Measurements from ENCODE around the gene CCDC178.

The CCDC178 gene

DNA sequence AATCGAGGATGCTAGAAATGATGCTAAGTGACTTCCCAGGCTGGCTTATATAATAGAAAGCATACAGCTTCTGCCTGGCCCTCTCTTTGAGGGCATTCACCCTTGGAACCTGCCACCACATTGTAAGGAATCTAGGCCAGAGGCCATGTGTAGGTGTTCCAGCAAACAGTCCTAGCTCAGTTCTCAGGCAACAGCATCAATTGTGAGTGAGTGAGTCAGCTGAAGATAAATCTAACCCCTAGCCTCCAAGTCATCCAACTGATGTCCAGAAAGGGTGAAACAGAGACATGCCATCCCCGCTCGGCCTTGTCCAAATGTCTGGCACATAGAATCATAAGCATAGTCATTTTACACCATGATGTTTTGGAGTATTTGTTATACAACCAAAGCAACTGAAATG is 343.4 kb downstream of the CCDC178 start:
- Mint-ChIP-seq H3K36me3 (ENCODE audit: low read depth) (no peaks in the 10 kb centered on the region), H3K4me1 (ENCODE audit: low read depth) (no peaks in the 10 kb centered on the region), H3K27ac (no peak overlapping the region)

DNA sequence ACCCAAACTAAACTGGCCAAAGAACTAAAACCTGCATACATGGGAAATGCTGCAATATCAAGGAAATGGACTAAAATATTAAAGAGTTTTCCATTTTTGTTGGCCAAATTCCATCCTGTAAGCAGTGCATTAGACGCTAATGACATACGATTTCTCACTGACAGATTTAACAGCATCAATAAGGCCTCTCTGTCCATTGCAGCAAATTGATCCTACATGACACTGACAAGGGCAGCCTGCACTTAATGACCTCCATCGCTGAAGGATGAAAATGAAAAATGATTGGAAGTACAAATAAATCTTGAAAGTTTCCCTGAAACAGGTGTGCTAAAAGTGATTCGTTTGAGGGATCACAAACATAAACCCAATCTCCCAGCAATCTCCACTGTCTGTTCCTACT is 350.1 kb downstream of the CCDC178 start:
- Mint-ChIP-seq H3K27ac (no peak overlapping the region), H3K36me3 (ENCODE audit: low read depth) (no peaks in the 10 kb centered on the region), H3K4me1 (ENCODE audit: low read depth) (no peaks in the 10 kb centered on the region), H3K4me3 (no peak overlapping the region), H3K9me3 (no peaks in the 10 kb centered on the region), H3K27me3 (ENCODE audit: low read depth) (no peaks in the 10 kb centered on the region)

More for the DNA sequence above, 343.4 kb downstream of the CCDC178 start:
- Mint-ChIP-seq H3K9me3 (peaks cover 3% of the 10 kb centered on the region), H3K27me3 (ENCODE audit: low read depth) (no peaks in the 10 kb centered on the region), H3K4me3 (no peak overlapping the region)

DNA sequence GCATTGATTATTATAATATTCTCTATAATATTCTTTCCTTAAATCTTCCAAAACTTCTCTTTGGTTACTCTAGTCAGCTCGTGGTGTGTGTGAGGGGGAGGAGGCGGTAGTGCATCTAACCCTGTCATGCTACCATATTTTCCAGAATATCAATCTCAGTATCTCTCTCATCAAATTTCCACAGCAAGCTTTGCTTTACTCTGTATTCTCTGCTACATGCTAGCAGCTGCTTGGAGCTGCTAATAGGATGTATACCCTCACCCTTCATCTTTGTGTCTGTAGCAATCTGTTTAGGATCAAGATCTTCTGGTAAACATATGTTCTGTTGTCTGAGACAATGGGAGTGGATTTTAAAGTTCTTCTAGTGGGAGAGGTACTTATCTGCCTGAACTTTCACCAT is 363.9 kb downstream of the CCDC178 start:
- Mint-ChIP-seq H3K27me3 (ENCODE audit: low read depth) (no peaks in the 10 kb centered on the region), H3K4me1 (ENCODE audit: low read depth) (no peaks in the 10 kb centered on the region), H3K9me3 (no peaks in the 10 kb centered on the region), H3K36me3 (ENCODE audit: low read depth) (no peaks in the 10 kb centered on the region), H3K27ac (no peak overlapping the region), H3K4me3 (no peak overlapping the region)

DNA sequence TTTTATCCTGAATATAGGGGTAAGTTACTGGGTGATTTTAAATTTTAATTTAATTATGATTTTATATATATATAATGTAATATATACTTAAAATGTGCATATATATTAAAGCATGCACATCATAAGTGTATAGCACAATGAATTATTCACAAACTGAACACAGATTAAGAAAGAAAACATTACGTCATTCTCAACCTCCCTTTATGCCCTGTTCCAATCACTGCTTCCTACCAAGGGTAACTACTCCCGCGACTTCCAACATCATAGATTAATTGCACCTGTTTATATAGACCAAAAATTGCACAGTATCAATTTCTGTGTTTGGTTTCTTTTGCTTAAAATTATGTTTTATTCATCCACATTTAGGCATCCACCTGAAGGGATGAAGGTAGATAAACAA is 366.4 kb downstream of the CCDC178 start:
- no peak overlapping the region for H3K4me3 Mint-ChIP-seq
- H3K4me1 Mint-ChIP-seq (ENCODE audit: low read depth), result no peaks in the 10 kb centered on the region
- H3K9me3 Mint-ChIP-seq, result no peaks in the 10 kb centered on the region

DNA sequence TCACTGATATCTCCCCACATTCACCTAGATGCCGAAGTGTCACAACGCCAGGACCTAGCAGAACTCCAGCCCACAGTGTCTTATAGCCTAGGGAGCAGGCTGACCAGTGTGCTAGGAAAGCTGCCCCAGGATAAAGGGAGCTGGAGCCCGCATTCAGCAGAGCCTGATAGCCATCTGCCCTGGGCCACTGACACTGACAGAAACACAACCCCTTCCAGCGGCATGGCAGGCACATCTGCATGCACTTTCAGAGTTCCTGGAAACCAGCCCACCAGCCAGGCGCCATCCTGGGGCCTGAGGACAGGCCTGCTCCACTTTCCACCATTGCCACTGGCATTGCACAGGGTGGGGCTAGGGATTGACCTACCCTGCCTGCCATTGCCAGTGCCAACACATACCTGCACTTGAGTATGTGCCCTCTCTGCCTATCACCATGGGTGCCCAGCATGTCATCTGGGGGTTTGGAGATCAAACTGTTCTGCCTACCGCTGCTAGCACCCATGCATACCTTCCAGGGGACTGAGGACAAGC is 377.6 kb downstream of the CCDC178 start:
- no peaks in the 10 kb centered on the region for H3K27me3 Mint-ChIP-seq (ENCODE audit: low read depth)
- peaks cover 6% of the 10 kb centered on the region for H3K9me3 Mint-ChIP-seq
- no peaks in the 10 kb centered on the region for H3K4me1 Mint-ChIP-seq (ENCODE audit: low read depth)
- no peak overlapping the region for H3K27ac Mint-ChIP-seq
- H3K4me3 Mint-ChIP-seq, result no peak overlapping the region
- no peaks in the 10 kb centered on the region for H3K36me3 Mint-ChIP-seq (ENCODE audit: low read depth)

More for the DNA sequence above, 366.4 kb downstream of the CCDC178 start:
- Mint-ChIP-seq H3K27me3 (ENCODE audit: low read depth) (no peaks in the 10 kb centered on the region), H3K36me3 (ENCODE audit: low read depth) (no peaks in the 10 kb centered on the region), H3K27ac (no peak overlapping the region)

DNA sequence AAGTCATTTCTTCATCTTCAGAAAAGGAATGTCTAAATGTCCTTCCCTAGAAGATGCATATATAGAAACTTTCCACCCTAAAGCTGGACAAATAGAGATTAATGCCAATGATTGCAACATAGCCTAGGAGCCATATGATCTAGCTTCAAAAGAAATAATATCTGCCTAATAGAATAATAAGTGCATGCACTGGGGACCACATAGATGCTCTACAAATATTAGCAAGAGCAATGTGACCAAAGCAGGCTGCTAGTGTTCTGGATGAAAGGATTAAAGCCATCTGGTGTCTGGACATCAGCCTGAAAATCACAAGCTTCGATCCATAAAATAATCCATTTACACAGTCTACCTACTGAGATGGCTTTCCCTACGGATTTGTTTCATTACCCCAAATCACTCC is 387.6 kb downstream of the CCDC178 start:
- Mint-ChIP-seq H3K36me3 (ENCODE audit: low read depth) (no peaks in the 10 kb centered on the region), H3K27me3 (ENCODE audit: low read depth) (no peaks in the 10 kb centered on the region), H3K27ac (no peak overlapping the region), H3K9me3 (peaks cover 4% of the 10 kb centered on the region), H3K4me1 (ENCODE audit: low read depth) (no peaks in the 10 kb centered on the region), H3K4me3 (no peak overlapping the region)

DNA sequence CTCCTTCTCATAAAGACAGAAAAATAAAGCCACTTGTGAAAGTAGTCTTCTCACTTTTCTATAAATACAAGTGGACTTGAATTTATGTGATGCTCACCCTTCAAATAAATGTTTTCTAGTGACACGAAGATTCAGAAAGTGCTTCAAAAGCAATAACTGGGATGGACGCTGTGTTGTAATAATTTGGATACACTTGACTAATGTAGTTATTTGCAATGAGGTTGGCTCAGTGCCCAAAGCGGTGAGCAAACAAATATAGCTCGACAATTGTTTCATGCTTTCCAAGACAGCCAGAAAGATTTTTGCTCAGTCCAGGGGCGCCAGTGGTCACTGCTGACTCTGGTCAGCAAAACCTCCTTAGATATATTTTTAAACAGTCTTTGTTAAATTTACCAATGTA is 389.1 kb downstream of the CCDC178 start:
- Mint-ChIP-seq H3K4me1 (ENCODE audit: low read depth) (no peaks in the 10 kb centered on the region), H3K9me3 (peaks cover 3% of the 10 kb centered on the region), H3K4me3 (no peak overlapping the region), H3K27ac (no peak overlapping the region), H3K27me3 (ENCODE audit: low read depth) (no peaks in the 10 kb centered on the region), H3K36me3 (ENCODE audit: low read depth) (no peaks in the 10 kb centered on the region)

DNA sequence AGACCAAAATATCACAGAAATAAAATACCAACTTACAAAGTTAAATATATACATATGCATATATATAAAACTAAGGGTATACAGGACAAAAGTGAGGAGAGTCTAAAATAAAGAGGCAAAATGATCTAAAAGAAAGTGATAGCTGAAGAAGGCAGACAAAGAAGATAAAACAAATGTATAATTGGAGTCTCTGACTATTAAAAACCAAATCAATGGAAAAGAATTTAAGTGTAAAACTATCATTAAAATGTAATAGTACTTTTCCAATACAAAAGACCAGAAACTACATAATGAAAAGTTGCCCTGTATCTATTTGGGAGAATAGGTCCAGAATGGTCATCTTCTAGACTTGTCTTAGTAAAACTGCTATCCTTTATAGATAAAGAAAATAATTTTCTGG is 400.3 kb downstream of the CCDC178 start:
- no peaks in the 10 kb centered on the region for H3K36me3 Mint-ChIP-seq (ENCODE audit: low read depth)
- no peaks in the 10 kb centered on the region for H3K4me1 Mint-ChIP-seq (ENCODE audit: low read depth)
- H3K27me3 Mint-ChIP-seq (ENCODE audit: low read depth), result no peaks in the 10 kb centered on the region
- no peak overlapping the region for H3K27ac Mint-ChIP-seq
- H3K4me3 Mint-ChIP-seq, result no peak overlapping the region
- peaks cover 16% of the 10 kb centered on the region for H3K9me3 Mint-ChIP-seq

DNA sequence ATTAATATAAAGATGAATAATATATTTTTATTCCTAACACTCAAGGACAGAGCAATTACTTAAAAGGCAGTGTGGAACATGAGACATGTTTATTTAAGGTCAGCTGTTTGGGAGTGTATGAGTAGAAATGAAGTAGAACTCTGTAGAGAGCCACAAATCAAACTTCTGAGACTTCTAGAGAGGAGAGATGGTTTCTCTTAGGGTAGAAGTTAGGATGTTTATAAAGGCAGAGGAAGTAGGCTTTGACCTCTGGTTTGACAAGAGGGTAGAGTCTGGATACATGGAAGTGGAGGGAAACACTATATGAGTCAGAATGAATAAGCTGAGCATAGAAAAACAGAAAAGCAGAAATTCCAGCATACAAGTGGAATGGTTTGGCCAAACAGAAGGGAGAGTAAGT is 405.6 kb downstream of the CCDC178 start:
- Mint-ChIP-seq H3K4me1 (ENCODE audit: low read depth) (no peaks in the 10 kb centered on the region), H3K27me3 (ENCODE audit: low read depth) (no peaks in the 10 kb centered on the region), H3K9me3 (peaks cover 16% of the 10 kb centered on the region), H3K36me3 (ENCODE audit: low read depth) (no peaks in the 10 kb centered on the region), H3K4me3 (no peak overlapping the region), H3K27ac (no peak overlapping the region)

DNA sequence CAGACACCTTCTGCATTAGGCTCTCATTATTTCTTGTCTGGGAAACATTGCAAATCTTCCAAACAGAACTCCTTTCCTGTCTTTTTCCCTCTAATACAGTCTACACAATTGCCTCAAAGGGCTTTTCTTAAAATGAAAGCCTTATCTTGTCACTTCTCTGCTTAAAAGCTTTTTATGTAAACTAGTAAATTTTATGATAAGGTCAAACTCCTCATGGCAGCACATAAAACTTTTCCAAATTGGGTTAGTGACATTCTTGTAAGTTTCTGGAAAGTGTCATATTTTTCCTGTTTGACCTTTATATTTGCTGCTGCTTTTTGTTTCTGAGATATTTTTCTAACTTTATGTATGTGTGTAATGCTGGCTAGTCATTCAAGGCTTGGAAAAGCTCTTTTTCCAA is 406.3 kb downstream of the CCDC178 start:
- no peak overlapping the region for H3K4me3 Mint-ChIP-seq
- no peaks in the 10 kb centered on the region for H3K36me3 Mint-ChIP-seq (ENCODE audit: low read depth)
- no peaks in the 10 kb centered on the region for H3K27me3 Mint-ChIP-seq (ENCODE audit: low read depth)
- no peak overlapping the region for H3K27ac Mint-ChIP-seq
- H3K4me1 Mint-ChIP-seq (ENCODE audit: low read depth), result no peaks in the 10 kb centered on the region
- H3K9me3 Mint-ChIP-seq, result peaks cover 15% of the 10 kb centered on the region

DNA sequence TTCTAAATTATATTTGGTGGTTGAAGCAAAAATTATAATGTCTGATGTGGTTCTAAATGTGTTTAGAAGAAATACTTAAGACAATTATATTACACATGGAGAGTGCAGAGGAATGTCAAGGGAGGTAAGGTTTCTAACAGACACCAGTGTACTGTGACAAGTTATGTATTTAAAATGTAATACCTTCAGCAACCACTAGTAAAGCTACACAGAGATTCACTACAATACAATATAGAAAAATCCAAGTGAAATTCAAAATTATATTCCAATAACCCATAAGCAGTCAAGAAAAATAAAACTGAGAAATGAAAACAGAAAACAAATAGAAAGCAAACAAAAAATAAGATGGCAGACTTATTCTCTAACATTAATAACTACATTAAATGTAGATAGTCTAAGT is 418.2 kb downstream of the CCDC178 start:
- Mint-ChIP-seq H3K4me3 (no peak overlapping the region), H3K36me3 (ENCODE audit: low read depth) (no peaks in the 10 kb centered on the region), H3K4me1 (ENCODE audit: low read depth) (no peaks in the 10 kb centered on the region), H3K9me3 (no peaks in the 10 kb centered on the region), H3K27me3 (ENCODE audit: low read depth) (no peaks in the 10 kb centered on the region), H3K27ac (no peak overlapping the region)

DNA sequence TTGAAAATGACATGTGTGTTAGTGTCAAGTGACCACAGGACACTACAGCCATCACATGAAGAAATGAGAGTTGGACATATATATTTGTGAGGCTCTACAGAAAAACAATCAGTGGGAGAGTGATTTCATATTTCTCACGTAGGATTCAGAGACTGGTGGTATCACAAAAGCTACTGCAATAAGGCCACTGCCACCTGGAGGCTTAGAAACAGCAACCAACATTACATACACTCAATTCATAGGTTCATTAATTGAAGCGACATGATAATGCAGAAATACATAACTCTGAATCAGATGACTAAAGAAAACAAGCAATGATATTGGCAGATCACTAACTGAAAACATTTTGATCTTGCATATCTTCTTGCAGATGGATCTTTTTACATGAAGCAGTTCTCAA is 419.6 kb downstream of the CCDC178 start:
- no peaks in the 10 kb centered on the region for H3K4me1 Mint-ChIP-seq (ENCODE audit: low read depth)
- H3K36me3 Mint-ChIP-seq (ENCODE audit: low read depth), result no peaks in the 10 kb centered on the region
- H3K4me3 Mint-ChIP-seq, result no peak overlapping the region
- no peak overlapping the region for H3K27ac Mint-ChIP-seq
- no peaks in the 10 kb centered on the region for H3K9me3 Mint-ChIP-seq
- H3K27me3 Mint-ChIP-seq (ENCODE audit: low read depth), result no peaks in the 10 kb centered on the region

DNA sequence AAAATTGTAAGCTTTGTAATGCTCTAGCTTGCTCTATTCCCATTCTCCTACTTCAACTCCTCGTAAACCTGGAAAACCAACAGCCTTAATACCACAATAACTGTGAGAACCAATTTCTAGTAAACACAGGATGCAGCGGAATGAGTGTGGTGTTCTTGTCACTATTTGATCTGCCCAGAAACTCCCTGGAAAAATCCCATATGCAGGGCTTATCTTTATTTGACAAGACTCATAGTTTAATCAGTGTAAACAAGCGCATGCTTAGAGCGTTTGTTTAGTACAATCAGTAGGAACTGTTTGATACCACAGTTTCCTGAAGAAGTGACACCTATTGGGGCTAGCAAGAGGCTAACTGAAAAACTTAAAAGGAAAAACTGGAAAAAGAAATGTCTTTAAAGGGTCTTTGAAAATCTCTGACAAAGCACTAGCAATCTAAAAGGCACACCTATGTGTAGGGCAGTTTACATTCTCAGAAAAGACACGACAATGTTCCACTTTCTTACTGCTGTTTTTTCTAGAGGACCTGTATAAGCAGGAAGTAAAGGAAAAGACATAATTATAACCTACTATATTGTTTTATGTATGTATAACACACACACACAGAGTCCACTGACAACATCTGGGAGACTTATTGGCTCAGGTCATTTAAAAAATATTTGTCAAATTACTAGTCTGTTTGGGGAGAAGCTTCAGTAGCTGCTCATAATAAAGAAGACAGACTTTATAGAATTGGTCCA is 426.3 kb downstream of the CCDC178 start:
- no peaks in the 10 kb centered on the region for H3K36me3 Mint-ChIP-seq (ENCODE audit: low read depth)
- H3K4me3 Mint-ChIP-seq, result no peak overlapping the region
- no peaks in the 10 kb centered on the region for H3K4me1 Mint-ChIP-seq (ENCODE audit: low read depth)
- H3K27ac Mint-ChIP-seq, result no peak overlapping the region
- no peaks in the 10 kb centered on the region for H3K27me3 Mint-ChIP-seq (ENCODE audit: low read depth)
- H3K9me3 Mint-ChIP-seq, result peaks cover 7% of the 10 kb centered on the region

DNA sequence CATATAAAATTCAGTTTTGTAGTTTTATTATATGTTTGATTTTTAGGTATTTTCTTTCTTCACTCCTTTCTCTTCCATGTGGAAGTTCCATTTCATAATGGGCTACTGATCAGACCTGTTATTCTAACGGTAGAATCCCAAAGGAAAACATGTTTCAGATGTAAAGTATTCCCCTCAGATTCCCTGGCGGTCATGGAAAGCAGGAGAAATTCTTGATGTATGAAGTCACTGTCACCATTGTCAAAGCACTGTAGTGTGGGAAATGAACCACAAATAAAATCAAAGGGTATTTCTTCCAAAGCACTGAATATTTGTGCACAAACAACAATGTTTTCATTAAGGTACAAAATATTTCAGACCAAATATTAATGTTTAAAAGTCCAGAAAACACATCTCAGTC is 430.4 kb downstream of the CCDC178 start:
- H3K36me3 Mint-ChIP-seq (ENCODE audit: low read depth), result no peaks in the 10 kb centered on the region
- no peaks in the 10 kb centered on the region for H3K4me1 Mint-ChIP-seq (ENCODE audit: low read depth)
- H3K27ac Mint-ChIP-seq, result no peak overlapping the region
- H3K4me3 Mint-ChIP-seq, result no peak overlapping the region
- no peaks in the 10 kb centered on the region for H3K27me3 Mint-ChIP-seq (ENCODE audit: low read depth)
- peaks cover 7% of the 10 kb centered on the region for H3K9me3 Mint-ChIP-seq

DNA sequence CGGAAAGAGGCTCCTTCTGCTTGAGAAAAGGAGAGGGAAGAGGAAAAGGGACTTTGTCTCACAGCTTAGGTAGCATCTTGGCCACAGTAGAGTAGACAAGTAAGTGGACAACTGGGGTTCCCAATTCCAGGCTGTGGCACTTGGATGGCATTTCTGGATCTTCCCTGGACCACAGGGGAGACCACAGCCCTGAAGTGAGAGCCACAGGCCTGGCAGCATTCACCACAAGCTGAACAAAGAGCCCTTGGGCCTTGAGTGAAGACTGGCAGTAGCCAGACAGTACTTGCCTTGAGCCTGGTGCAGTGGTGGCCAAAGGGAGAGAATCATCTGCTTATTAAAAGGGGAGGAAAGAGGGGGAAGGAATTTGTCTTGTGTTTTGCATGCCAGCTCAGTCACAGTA is 441.6 kb downstream of the CCDC178 start:
- Mint-ChIP-seq H3K9me3 (peaks cover 2% of the 10 kb centered on the region), H3K4me3 (no peak overlapping the region), H3K4me1 (ENCODE audit: low read depth) (no peaks in the 10 kb centered on the region), H3K27me3 (ENCODE audit: low read depth) (no peaks in the 10 kb centered on the region), H3K27ac (no peak overlapping the region), H3K36me3 (ENCODE audit: low read depth) (no peaks in the 10 kb centered on the region)

DNA sequence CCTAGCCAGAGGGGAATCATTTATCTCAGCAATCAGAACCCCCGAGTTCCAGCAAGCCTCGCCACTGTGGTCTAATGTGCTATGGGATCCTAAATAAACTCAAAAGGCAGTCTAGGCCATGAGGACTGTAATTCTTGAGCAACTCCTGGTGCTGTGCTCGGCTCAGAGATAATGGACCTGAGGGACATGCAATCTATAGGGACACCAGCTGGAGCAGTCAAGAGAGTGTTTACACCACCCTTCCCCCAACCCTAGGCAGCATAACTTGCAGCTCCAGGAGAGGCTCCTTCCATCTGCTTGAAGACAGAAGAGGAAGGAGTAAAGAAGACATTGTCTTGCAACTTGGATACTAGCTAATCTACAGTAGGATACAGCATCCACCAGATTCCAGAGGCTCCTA is 442.2 kb downstream of the CCDC178 start:
- H3K27me3 Mint-ChIP-seq (ENCODE audit: low read depth), result no peaks in the 10 kb centered on the region
- H3K4me3 Mint-ChIP-seq, result no peak overlapping the region
- no peaks in the 10 kb centered on the region for H3K4me1 Mint-ChIP-seq (ENCODE audit: low read depth)
- no peaks in the 10 kb centered on the region for H3K9me3 Mint-ChIP-seq
- no peak overlapping the region for H3K27ac Mint-ChIP-seq
- no peaks in the 10 kb centered on the region for H3K36me3 Mint-ChIP-seq (ENCODE audit: low read depth)

Measured in T-helper 1 cell treated with Interleukin-12 subunit alpha and Interleukin-12 subunit beta and Interleukin-4 antibody, amounts not matched to agents 30 μg/mL and 1 μg/mL, for 36 hours (primary cell).